IMR-90 (cell line): ENCODE measurements around the gene RPH3AL. TPM values are rescaled to one million over a fixed set of nuclear protein-coding genes. Genes with fewer than 3 reads are reported as not detected.

Source experiments
- BHLHE40 ChIP-seq: fragments of 150-350 bp; IDR thresholded peaks from 2 replicates; pipeline ENCODE4 v1.6.1; 2016; ENCODE audit warnings: mild to moderate bottlenecking, low read depth, low read length
- ELK1 ChIP-seq: fragments of 150-350 bp; IDR thresholded peaks from 2 replicates; pipeline ENCODE4 v1.6.1; 2016; ENCODE audit warnings: low read depth, mild to moderate bottlenecking, low read length, moderate library complexity, borderline replicate concordance
- MAFK ChIP-seq: IDR thresholded peaks from 2 replicates; pipeline ENCODE4 v1.6.1; 2012; ENCODE audit warnings: low read depth, low read length, improper control_type of control experiment
- NFE2L2 ChIP-seq: fragments of 150-350 bp; IDR thresholded peaks from 2 replicates; pipeline ENCODE4 v1.6.1; 2016; ENCODE audit warnings: low read depth, mild to moderate bottlenecking, low read length
- RAD21 ChIP-seq: IDR thresholded peaks from 2 replicates; pipeline ENCODE4 v1.6.1; 2012; ENCODE audit warnings: low read length, improper control_type of control experiment
- polyA plus RNA-seq, 3 experiments: library from polyadenylated mRNA; depleted of rRNA; stranded (reverse); fragments of >200 nt; gene quantifications; 2 replicates each; pipeline ENCODE4 v1.2.3, GENCODE V29; 2012; ENCODE audit warnings: low replicate concordance in 1 of 3
- total RNA-seq: library from RNA; depleted of rRNA; stranded (reverse); fragments of >200 nt; gene quantifications from 2 replicates; pipeline ENCODE4 v1.2.3, GENCODE V29; 2012

RPH3AL gene
- total and polyA plus RNA-seq, 2 of the 4 experiments (the other 2 are of a cell fraction): 1.8 to 2.5 TPM

DNA sequence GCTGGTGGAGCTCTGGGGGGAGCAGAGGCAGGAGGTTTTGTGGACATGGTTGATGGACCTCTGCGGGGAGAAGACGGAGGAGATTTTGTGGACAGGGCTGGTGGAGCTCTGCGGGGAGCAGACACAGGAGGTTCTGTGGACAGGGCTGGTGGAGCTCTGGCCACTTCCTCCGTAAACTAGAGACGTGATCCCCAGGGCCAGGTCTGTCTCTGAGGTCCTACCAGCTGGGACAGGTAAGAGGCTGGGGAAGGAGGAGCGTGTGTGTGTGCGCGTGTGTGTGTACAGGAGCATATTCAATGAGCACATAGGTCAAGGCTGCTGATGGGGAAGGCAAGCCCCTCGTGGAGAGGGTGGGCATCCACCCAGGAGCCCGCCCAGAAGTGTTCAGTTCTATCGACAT lies 20.6 kb downstream of the RPH3AL start (continued):
- TF ChIP-seq ELK1 (no peak), MAFK (no peak), RAD21 (no peak), NFE2L2 (no peak), BHLHE40 (no peak)
